ENCODE data around the gene MICU2. TPM values are rescaled to one million over a fixed set of nuclear protein-coding genes. Genes with fewer than 3 reads are reported as not detected.

Gene MICU2
- polyA plus RNA-seq, 1 donor from 2014 or later = 223 TPM

- Histone ChIP-seq H3K79me2 (replicated peaks; ENCODE audit: insufficient read depth, low read length) (peaks cover 46% of the 10 kb centered on the region), H3K27ac (ENCODE audit: low read length) (no peak overlapping the region), H3K27me3 (ENCODE audit: insufficient read depth, low read depth, low read length) (no peaks in the 10 kb centered on the region), H3K4me2 (ENCODE audit: low read length) (no peak overlapping the region), H3K36me3 (ENCODE audit: insufficient read depth, low read length) (no peaks in the 10 kb centered on the region), H3K9me3 (ENCODE audit: low read length) (no peaks in the 10 kb centered on the region), H3K4me3 (ENCODE audit: low read length) (no peak overlapping the region), H3F3A (ENCODE audit: insufficient read depth, low read length, poor library complexity, severe bottlenecking) (no peaks in the 10 kb centered on the region), H4K20me1 (ENCODE audit: insufficient read depth) (no peaks in the 10 kb centered on the region), H3K9ac (ENCODE audit: low read length) (no peak overlapping the region), H3K9me2 (ENCODE audit: insufficient read depth, low read length) (no peaks in the 10 kb centered on the region), H2AFZ (ENCODE audit: low read depth, low read length) (no peak overlapping the region)
- TF ChIP-seq TAF1 (IDR thresholded peaks at IDR 0.05; ENCODE audit: low read depth) = no peak
- TF ChIP-seq RAD21 (conservative IDR thresholded peaks at IDR 0.05) = no peak
- TF ChIP-seq EZH2 (IDR thresholded peaks at IDR 0.05; ENCODE audit: borderline replicate concordance, insufficient read depth, low read length, poor library complexity, severe bottlenecking) = no peak
- TF ChIP-seq MXI1 (conservative IDR thresholded peaks at IDR 0.05; ENCODE audit: poor library complexity, severe bottlenecking) = no peak
- no peak for TF ChIP-seq EP300 (conservative IDR thresholded peaks at IDR 0.05; ENCODE audit: poor library complexity, severe bottlenecking)
Observed at GRCh38 chr13:21596722-21597121, 7.2 kb downstream of the MICU2 start.

GRCh38 chr13:21595546-21595822 is 8.5 kb downstream of the MICU2 start:
- H3F3A ChIP-seq (ENCODE audit: insufficient read depth, low read length, poor library complexity, severe bottlenecking) = no peaks in the 10 kb centered on the region
- no peaks in the 10 kb centered on the region for H3K36me3 ChIP-seq (ENCODE audit: insufficient read depth, low read length)
- no peak overlapping the region for H3K9ac ChIP-seq (ENCODE audit: low read length)
- H3K27ac ChIP-seq (ENCODE audit: low read length) = no peak overlapping the region
- no peak for TF ChIP-seq POLR2AphosphoS5 (IDR thresholded peaks at IDR 0.05)
- TF ChIP-seq EP300 (conservative IDR thresholded peaks at IDR 0.05; ENCODE audit: poor library complexity, severe bottlenecking) = no peak
- no peak for TF ChIP-seq REST (IDR thresholded peaks at IDR 0.05; ENCODE audit: borderline replicate concordance)
- no peak for TF ChIP-seq SMC3 (conservative IDR thresholded peaks at IDR 0.05; ENCODE audit: poor library complexity)
- TF ChIP-seq CTCF (IDR thresholded peaks at IDR 0.05; ENCODE audit: poor library complexity, severe bottlenecking) = no peak
- TF ChIP-seq RAD21 (conservative IDR thresholded peaks at IDR 0.05) = no peak
- TF ChIP-seq MXI1 (conservative IDR thresholded peaks at IDR 0.05; ENCODE audit: poor library complexity, severe bottlenecking) = no peak
- no peak for TF ChIP-seq TAF1 (IDR thresholded peaks at IDR 0.05; ENCODE audit: low read depth)
- no peak for TF ChIP-seq EZH2 (IDR thresholded peaks at IDR 0.05; ENCODE audit: borderline replicate concordance, insufficient read depth, low read length, poor library complexity, severe bottlenecking)
- H3K79me2 ChIP-seq (replicated peaks; ENCODE audit: insufficient read depth, low read length) = peaks cover 47% of the 10 kb centered on the region
- no peak overlapping the region for H3K4me3 ChIP-seq (ENCODE audit: low read length)
- H2AFZ ChIP-seq (ENCODE audit: low read depth, low read length) = no peak overlapping the region
- no peaks in the 10 kb centered on the region for H3K27me3 ChIP-seq (ENCODE audit: insufficient read depth, low read depth, low read length)
- H4K20me1 ChIP-seq (ENCODE audit: insufficient read depth) = no peaks in the 10 kb centered on the region
- H3K9me3 ChIP-seq (ENCODE audit: low read length) = no peaks in the 10 kb centered on the region
- no peak overlapping the region for H3K4me2 ChIP-seq (ENCODE audit: low read length)
- no peaks in the 10 kb centered on the region for H3K9me2 ChIP-seq (ENCODE audit: insufficient read depth, low read length)

Measured in neural cell (in vitro differentiated cells).